NCI-H446 treated with DMSO at 0.1 percent for 48 hours (cell line): ENCODE data around the gene FAH.
A peak's percentile ranks its signal among the peaks of the same experiment; 100 is the strongest.

Experiments used
- DNase-seq: peaks from one replicate; lab custom pipeline; 2025; lab: John Stamatoyannopoulos, UW

Gene FAH

DNA sequence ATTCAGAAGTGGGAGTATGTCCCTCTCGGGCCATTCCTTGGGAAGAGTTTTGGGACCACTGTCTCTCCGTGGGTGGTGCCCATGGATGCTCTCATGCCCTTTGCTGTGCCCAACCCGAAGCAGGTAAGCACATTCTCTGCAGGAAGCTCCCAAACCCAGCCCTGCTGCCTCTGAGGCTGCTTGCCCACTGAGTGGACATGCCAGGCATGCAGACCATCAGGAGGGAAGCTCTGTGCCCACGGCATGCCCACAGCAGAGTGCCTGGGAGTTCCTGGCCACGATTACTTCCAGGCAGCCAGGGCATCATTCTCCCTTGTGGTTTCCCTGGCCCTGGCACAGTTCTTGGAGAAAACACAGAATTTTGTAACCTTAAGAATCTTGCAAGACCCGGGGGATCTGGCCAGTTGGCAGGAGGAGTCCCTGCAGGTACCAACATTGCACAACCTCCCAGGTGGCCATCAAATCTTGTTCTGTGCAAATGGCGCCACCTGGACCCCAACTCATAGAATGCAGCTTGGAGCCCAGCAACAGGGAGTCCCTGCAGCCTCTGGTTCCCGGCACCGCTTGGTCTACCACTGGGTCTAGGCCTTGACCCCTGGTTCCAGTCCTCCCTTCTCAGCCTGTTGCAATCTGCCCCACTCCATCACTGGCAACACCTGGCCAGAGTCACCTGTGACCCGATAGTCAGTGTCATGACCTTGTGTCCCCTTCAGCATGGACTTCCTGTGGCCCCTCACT is 20.4 kb downstream of the FAH start:
- no peak for DNase-seq

DNA sequence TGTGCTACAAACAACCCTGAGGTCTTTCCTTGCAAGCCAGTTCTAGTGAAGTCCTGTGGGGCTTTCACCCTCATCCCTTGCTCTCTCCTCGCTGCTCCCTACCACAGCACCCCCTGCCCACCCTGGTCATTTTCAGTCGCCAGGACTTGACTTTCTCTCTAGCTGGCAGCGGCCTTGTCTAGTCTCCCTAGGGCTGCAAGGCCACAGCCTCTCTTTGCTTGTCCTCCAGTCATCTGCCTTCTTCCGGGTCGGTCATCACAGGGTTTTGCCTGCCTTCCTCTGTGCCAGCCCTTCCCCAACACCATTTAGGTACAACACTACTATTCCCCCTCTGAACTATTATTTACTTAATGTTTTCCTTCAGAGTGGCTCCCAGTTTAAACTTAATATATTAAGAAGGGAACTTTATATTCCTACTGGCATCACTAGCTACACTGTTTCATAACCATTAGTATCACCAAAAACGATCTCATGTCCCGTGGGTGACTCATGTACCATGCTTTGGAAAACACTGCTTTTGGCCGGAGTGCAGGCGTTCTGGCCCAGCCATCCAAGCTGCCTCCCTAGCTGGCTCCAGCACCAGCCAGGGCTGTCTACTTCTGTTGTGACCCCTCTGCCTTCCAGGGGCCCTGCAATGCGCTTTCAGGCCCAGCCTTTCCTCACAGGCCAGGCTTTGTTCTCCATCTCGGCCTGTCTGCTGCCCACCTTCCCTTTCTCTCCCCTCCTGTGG is 21.4 kb downstream of the FAH start:
- no peak for DNase-seq

DNA sequence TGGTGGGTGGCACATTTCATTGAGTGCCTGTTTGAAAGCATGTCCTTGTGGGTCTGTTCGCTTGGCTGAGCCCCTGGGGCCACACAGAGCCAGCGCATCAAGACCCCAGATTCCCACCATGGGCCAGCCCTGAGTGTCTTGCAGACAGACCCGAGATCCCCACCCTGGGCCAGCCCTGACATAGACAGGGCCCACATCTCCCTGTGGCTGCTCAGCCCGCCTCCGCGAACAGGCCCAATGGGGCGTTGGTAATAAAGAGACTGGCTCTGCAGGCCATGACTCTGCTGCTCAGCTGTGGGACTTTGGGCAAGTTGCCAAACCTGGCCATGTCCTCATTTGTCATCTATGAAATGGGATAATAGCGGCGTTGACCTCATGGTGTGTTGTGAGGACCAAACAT is 22.6 kb downstream of the FAH start:
- DNase-seq, result no peak

DNA sequence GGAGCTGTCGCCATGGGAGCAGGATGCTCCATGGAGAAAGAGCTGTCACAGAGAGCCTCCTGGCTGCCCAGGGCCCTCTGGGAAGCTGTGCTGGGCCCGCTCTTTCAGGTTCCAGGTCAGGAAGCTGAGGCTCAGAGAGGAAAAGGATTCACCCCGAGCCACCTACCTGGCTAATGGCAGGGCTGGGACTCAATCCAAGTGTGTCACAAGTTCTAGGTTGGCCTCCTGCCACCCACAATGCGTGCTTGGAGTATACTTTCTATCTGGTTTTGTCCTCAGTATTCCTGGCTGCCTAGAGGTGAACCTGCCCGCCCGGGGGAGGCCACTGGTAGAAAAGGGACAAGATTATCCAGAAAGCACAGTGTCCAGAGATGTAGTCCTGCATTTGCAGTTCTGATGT is 23.6 kb downstream of the FAH start:
- DNase-seq, result no peak

DNA sequence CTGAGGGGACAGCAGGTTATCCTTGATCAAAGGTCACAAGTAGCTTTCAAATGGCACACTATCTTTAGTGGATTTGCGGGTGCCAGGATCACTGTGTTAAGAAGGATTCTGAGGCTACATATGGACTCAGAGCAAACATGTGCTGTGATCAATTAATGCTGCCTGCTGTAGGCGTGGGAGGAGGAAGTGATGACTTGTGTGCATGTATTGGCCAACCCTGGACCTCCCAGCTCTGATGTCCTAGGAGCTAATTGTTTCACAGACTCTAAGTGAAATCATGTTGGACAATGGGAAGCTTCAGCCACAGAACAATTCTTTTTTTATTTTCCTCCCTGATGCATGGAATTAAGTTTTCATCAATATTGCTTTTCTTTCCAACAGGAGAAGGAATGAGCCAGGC is 24.4 kb downstream of the FAH start:
- DNase-seq, result no peak

DNA sequence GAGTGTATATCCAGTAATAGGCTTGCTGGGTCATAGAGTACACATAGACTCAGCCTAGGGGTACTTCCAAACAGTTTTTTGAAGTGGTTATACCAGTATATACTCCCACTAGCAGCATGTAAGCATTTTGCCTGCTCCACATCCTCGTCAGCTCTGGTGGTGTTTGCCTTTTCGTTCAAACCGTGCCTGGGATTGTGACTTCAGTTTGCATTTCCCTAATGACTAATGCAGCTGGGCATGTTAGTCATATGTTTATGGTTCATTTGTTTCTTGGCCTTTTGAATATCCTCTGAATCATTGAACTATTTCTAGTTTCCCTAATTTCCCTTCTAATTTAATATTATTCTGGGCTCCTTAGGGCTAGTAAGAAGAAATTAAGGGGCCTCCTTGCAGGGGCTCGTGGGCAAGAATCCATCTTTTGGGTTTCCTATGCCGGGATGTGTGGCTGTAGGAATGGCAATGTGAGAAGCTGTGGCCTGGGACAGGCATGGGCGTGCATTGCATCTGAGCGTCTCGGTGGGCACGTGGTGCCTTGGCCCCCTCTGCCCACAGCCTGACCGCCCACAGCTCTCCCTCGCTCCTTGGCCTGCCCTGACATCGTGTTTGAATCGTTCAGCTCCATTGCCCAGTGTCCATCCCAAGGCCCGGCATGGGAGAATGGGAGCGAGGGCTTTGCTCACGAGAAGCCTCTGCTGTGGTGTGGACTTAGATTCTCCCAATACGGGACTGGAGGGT is 26.4 kb downstream of the FAH start:
- no peak for DNase-seq

DNA sequence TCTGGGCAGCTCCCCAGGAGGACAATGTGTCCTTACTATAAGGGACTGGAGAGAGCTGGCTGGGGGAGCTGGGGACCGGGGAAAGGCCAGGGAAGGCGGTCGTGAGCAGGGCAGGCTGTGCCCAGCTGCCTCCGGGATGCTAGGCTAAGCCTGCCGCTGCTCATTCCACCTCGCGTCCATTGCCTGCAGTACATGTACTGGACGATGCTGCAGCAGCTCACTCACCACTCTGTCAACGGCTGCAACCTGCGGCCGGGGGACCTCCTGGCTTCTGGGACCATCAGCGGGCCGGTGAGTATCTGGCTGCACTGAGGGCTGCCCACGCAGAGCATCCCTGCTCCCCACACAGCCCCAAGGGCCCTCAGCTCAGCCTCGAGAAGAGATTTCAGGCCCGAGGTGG is 27.1 kb downstream of the FAH start:
- no peak for DNase-seq

DNA sequence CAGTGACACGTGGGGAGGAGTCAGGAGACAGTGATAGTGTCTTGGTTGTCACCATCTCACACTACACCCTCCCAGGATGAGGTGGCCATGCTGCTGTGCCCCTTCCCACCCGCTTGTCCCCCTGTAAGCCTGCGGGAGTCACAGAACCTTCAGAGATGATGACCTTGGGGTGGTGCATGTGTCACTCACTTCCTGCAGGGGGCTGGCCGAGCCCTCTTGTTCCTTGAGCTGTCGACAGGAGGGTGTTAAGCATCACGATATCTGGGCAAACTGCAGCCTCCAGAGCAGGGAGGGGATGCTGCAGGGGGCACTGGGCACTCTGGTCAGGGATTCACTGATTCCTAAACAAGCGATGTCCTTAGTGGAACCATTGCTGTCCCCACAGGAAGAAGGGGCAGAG is 27.7 kb downstream of the FAH start:
- DNase-seq, result no peak

DNA sequence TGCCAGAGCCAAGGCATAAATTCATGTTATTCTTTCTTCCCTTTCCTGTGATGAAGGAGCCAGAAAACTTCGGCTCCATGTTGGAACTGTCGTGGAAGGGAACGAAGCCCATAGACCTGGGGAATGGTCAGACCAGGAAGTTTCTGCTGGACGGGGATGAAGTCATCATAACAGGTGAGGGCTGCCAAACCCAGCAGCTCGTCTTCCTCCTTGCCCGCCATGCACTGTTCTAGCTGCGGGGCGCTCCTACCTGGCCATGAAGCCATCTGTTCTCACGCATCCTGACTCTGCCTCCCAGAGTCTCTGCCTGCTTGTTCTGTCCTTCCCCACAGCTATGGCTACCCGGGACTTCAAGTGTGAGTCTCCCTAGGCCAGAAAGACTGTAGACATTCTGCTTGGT is 28.2 kb downstream of the FAH start:
- DNase-seq, result no peak

DNA sequence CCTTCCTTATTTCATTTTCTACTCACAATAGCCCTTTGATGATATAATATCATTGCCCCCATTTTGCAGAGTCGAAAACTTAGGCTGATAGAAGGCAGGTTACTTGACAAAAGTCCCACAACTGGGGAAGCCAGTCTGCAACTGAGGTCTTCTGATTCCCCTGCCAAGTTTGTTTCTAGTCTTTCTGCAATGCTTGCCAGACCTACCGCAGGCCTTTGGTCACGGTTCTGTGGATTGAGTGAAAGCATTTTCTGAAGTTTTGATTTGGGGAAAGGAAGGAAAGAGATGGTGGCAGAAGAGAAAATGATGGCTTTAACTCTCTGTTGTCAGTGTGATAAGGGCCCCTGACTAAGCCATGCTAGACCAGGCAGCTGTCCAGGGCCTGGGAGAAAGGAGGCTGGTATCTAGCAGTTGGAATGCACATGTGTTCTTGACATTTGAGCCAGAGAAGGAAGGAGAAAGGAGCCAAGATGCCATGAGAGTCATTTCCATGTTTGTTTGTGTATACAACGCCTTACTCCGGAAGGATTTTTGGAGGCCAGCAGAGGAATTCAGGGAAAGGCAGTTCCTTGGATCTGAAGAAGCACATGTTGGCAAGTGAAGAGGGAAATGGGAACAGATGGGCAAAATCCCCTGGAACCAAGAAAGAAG is 29.9 kb downstream of the FAH start:
- DNase-seq, result peak; percentile 46

DNA sequence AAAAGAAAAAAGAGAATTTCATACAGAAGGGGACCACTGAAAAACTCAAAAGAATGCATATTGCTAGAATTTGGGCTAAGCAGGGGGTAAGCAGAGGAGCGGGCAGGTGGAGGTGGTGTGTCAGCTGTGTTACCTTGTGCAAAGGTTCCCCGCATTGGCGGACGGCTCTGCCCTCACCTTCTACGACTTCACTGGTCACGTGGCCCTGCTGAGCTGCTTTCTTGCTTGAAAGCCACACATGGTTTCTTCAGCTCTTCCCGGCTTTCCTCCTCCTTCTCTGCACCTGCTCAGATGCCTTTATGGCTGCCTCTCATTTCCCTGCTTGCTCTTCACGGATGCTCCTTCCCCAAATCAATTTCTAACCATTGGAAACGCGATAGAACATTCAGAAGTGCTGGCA is 30.5 kb downstream of the FAH start:
- DNase-seq, result no peak

DNA sequence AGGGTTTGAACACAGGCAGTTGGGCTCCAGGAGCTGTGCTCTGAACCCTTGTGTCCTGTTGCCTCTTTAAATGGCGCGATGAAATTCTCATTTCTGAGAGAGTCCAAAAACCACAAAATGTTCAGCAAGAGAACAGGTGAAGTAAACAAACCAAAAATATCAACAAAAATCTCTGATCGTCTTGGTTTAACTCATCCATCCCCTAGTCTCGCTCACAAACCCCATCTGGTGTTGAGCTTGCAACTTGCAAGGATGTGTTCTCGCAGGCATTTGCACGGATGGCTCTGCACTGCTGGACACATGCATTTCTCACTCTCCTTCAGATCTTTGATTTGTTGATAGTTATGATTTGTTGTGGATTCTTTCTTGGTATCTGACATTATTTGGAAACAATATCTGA is 31.1 kb downstream of the FAH start:
- no peak for DNase-seq

DNA sequence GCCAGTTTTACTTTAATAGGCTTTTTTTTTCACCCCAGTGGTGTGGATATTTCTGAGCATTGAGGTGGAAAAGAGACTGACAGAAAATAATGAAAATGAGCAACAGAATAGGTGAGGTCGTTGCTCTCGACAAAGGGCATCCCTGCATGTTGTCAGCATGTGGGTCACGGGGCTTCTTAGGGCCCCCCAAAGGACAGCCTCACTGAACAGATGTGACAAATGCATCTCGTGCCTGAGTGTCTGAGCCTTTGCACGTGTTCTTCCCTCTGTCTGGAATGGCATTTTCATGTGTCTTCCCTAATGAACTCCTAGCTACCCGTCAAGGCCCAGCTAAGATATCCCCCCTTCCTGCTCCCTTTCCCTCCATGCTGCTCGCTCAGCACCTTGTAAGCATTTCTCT is 31.8 kb downstream of the FAH start:
- DNase-seq, result no peak

DNA sequence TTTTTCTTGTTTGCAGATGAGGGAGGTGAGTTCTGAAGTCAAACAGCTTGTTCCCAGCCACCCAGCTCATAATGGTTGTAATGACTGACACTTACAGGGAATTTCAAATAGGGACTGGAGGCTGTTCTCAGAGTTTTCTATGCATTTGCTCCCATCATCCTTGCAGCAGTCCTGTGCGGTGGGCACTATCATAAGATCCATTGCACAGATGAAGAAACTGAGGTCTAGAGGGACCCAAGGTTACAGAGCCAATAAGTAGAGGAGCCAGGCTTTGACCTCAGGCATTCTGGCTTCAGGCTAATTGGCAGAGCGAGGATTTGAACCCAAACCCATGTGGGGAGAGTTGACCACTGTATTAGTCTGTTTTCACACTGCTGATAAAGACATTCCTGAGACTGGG is 32.4 kb downstream of the FAH start:
- no peak for DNase-seq

DNA sequence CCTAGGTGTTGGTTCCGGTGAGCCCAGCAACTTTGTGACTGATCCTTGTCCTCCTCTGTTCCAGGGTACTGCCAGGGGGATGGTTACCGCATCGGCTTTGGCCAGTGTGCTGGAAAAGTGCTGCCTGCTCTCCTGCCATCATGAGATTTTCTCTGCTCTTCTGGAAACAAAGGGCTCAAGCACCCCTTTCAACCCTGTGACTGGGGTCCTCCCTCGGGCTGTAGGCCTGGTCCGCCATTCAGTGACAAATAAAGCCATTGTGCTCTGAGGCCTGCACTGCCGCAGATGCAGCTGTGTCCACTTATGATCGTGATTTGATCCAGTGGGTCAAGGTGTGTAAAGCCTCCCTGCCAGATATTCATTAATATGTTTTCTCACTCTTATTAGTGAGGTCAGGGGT is 33.3 kb downstream of the FAH start:
- DNase-seq, result no peak

DNA sequence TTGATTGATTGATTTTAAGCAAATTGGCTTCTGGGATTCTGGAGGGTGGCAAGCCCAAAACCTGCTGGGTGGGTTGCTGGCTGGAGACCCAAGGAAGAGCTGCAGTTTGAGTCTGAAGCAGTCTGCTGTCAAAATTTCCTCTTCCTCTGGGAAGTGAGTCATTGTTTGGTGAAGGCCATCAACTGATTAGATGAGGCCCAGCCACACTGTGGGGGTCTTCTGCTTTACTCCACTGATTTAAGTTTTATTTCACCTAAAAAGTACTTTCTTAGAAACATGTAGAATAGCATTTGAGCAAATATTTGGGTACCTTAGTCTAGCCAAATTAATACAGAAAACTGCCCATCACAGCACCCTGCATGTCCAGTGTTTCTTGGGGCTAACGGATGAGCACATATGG is 33.8 kb downstream of the FAH start:
- DNase-seq, result no peak

DNA sequence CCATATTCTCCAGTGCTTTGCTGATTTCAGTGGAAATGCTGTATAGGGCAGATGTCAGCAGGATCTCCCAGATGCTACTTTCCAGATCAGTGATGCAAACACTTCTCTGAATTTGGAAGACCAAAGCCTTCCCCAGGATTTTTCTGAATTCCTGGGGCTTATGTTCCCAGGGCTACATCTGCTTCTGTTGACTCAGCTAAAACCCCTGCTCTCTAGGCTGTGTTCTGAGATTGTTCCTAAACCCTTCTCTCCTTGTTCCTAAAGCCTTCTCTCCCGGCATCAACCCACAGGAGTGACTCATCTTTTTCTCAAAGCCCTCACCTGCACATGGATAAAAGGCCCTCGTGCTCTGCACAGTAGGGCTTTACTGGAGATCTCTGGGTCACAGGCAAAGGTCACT is 35.5 kb downstream of the FAH start:
- DNase-seq, result no peak

DNA sequence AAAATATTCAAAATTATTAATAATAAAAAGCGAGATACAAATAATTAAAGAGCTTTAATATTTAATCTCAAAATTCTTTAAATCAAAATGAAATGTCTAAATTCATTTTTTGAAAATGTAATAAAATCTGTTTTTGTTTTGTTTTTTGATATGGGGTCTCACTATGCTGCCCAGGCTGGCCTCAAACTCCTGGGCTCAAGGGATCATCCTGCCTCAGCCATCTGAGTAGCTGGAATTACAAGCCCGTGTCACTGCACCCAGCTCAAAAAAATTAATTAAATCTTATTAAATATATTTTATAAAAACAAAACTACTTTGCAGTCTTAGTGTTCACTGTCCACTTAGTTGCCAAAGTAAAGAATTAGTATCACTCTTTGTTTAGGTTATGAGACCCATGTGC is 38.4 kb downstream of the FAH start:
- DNase-seq, result no peak

DNA sequence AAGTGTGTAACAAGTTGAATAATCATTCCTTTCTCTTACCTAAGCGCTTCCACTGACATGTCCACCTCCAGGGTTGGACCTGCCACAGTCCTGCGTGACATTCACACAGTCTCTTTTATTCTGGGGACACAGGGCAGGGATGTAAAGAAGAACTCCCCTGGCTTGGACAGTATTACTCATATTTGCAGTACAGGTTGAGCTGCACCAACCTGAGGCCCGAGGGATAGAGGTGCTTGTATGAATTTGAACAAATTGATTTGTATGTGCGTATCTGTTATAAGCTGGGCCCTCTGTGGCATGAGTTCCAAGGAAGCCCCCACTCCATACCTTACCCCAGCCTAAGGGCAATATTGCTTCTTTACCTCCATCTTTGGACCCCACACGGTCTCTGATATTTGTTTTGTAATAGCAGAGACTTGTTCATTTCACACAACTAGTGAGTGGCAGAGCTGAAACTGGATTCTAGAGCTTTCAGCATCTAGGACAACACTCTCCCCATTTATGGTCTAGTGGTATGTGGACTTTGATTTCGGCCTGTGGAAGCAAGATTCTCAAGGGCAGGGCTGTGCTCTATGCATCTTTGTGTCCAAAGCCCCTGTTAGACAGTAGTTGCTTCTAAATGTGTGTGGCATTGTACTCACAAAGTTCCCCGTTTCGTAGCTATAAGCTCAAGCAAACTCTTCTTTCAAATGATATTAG is 39.2 kb downstream of the FAH start:
- no peak for DNase-seq

DNA sequence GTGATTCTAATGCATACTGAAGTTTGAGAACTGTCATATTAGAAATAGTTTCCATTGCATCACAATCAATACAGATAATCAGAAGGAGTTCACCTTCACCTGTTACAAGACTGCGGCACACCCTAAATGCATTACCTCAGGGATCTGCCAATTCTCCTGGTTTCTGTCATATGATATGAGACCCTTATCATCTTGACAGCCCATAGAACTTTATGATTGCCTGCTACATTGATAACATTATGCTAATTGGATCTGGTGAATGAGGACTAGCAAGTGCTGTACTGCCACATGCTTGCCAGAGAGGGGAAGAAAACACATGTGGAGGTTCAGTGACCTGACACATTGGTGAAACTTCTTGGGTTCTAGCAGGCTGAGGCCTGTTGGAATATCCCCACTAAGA is 41.4 kb downstream of the FAH start:
- DNase-seq, result no peak

DNA sequence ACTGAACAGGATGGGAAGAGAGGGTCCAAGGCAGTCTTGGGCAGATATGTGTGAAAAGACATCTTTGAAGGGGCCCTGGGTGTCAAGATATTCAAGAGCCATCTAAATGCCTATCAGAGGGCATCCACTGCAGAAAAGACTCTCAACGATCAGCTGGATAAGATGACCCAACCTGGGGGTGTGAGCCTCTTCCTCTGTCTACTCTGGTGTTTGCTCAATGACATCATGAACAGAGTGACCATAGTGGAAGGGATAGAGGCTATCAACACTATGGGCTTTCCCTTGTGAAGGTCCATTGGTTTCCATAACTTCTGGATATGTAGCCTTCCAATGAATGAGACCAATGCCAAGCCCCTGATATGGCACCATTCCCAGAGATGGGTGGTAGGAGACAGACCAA is 42.1 kb downstream of the FAH start:
- DNase-seq, result no peak

DNA sequence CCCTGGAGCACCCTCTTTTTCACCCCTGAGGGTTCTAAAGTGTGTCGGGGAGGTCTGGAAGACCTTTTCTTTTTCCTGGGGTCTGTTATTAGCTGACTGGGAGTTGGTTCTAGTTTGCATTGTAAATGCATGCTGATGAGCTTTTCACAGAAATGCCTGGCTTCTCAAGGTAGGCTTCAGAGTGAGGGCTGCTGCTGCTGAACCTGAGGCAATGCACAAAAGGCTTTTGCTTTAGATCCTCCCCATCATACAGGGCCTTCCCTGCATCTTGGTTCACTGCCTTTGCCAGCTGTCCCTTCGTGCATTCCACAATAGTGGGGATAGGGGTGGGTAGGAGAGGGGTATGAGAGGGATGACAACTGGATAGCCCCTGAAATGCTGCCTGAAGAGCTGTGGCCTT is 46.6 kb downstream of the FAH start:
- DNase-seq, result no peak
